Mesothelial cell of epicardium (in vitro differentiated cells): ENCODE measurements around the gene IL12A. TPM values are rescaled to one million over a fixed set of nuclear protein-coding genes. Genes with fewer than 3 reads are reported as not detected.
A peak's percentile ranks its signal among the peaks of the same experiment; 100 is the strongest.

Experiments
- DNase-seq, 2 experiments: peaks; one replicate each; pipeline ENCODE4 v3.0.0; 2021; ENCODE audit warnings: low spot score in 2 of 2; ENCODE audit not compliant: unreplicated experiment in 2 of 2
- H3K27ac Mint-ChIP-seq: 2 replicates; pipeline ENCODE4 v1.8.0; 2021; ENCODE audit warnings: mixed read lengths
- H3K27me3 Mint-ChIP-seq: 2 replicates; pipeline ENCODE4 v1.8.0; 2021; ENCODE audit warnings: low read depth, mixed read lengths
- H3K36me3 Mint-ChIP-seq: 2 replicates; pipeline ENCODE4 v1.8.0; 2021; ENCODE audit warnings: mixed read lengths
- H3K4me1 Mint-ChIP-seq: 2 replicates; pipeline ENCODE4 v1.8.0; 2021; ENCODE audit warnings: mixed read lengths
- H3K4me3 Mint-ChIP-seq: 2 replicates; pipeline ENCODE4 v1.8.0; 2021; ENCODE audit warnings: mild to moderate bottlenecking, moderate library complexity, mixed read lengths
- H3K9me3 Mint-ChIP-seq: 2 replicates; pipeline ENCODE4 v1.8.0; 2021; ENCODE audit warnings: mixed read lengths
- CTCF ChIP-seq: fragments of 200-600 bp; sonication (generic); IDR thresholded peaks from one replicate; pipeline ENCODE4 v1.5.0; 2021; ENCODE audit warnings: antibody characterized with exemption; ENCODE audit not compliant: unreplicated experiment
- total RNA-seq: library from RNA; stranded (reverse); gene quantifications from 3 replicates; pipeline ENCODE4 v1.2.1, GENCODE V29; 2021

IL12A gene
- total RNA-seq, 1 donor from 2014 or later = not detected

- Mint-ChIP-seq H3K4me3 (no peak overlapping the region), H3K9me3 (peaks cover 19% of the 10 kb centered on the region), H3K36me3 (no peaks in the 10 kb centered on the region)
Observed at GRCh38 chr3:159978918-159979703, 9.5 kb upstream of the IL12A start.

GRCh38 chr3:159982442-159982974, 6.1 kb upstream of the IL12A start:
- H3K4me1 Mint-ChIP-seq = no peaks in the 10 kb centered on the region
- no peaks in the 10 kb centered on the region for H3K36me3 Mint-ChIP-seq
- no peak for TF ChIP-seq CTCF
- DNase-seq = no peak
- peaks cover 6% of the 10 kb centered on the region for H3K27me3 Mint-ChIP-seq
- peaks cover 19% of the 10 kb centered on the region for H3K9me3 Mint-ChIP-seq
- H3K27ac Mint-ChIP-seq = no peak overlapping the region
- no peak overlapping the region for H3K4me3 Mint-ChIP-seq

More at GRCh38 chr3:159978918-159979703, 9.5 kb upstream of the IL12A start:
- TF ChIP-seq CTCF = no peak
- Mint-ChIP-seq H3K27me3 (peaks cover 10% of the 10 kb centered on the region), H3K27ac (no peak overlapping the region), H3K4me1 (no peaks in the 10 kb centered on the region)
- DNase-seq = no peak

- Mint-ChIP-seq H3K27ac (no peak overlapping the region), H3K9me3 (peaks cover 10% of the 10 kb centered on the region), H3K4me1 (no peaks in the 10 kb centered on the region), H3K36me3 (no peaks in the 10 kb centered on the region), H3K4me3 (no peak overlapping the region), H3K27me3 (peaks cover 32% of the 10 kb centered on the region)
- DNase-seq = no peak
- no peak for TF ChIP-seq CTCF
Observed at GRCh38 chr3:159987291-159987711, 1.3 kb upstream of the IL12A start.

GRCh38 chr3:159989973-159990846, 1.6 kb downstream of the IL12A start:
- no peak overlapping the region for H3K27ac Mint-ChIP-seq
- peaks cover 9% of the 10 kb centered on the region for H3K4me1 Mint-ChIP-seq
- DNase-seq = no peak
- peak overlapping the region; percentile 36 for H3K4me3 Mint-ChIP-seq
- H3K27me3 Mint-ChIP-seq = peaks cover 30% of the 10 kb centered on the region
- H3K9me3 Mint-ChIP-seq = peaks cover 10% of the 10 kb centered on the region
- TF ChIP-seq CTCF = no peak
- H3K36me3 Mint-ChIP-seq = no peaks in the 10 kb centered on the region

- Mint-ChIP-seq H3K9me3 (peaks cover 10% of the 10 kb centered on the region), H3K4me3 (no peak overlapping the region)
- no peak for TF ChIP-seq CTCF
Observed at GRCh38 chr3:159991591-159991990, 3.0 kb downstream of the IL12A start.

More at GRCh38 chr3:159991591-159991990, 3.0 kb downstream of the IL12A start:
- H3K4me1 Mint-ChIP-seq = peaks cover 9% of the 10 kb centered on the region
- no peak for DNase-seq
- H3K36me3 Mint-ChIP-seq = no peaks in the 10 kb centered on the region
- peaks cover 30% of the 10 kb centered on the region for H3K27me3 Mint-ChIP-seq
- H3K27ac Mint-ChIP-seq = no peak overlapping the region
